ENCODE results near the gene PTAR1. TPM values are rescaled to one million over a fixed set of nuclear protein-coding genes. Genes with fewer than 3 reads are reported as not detected.

The PTAR1 gene
- total RNA-seq, 1 donor from 2014 or later = 76.8 TPM

- Histone ChIP-seq H3K4me1 (ENCODE audit: insufficient read depth, low read length) (peaks cover 4% of the 10 kb centered on the region), H3K9me3 (ENCODE audit: insufficient read depth, low read depth, low read length) (no peaks in the 10 kb centered on the region), H3K27me3 (ENCODE audit: insufficient read depth, low read length) (no peaks in the 10 kb centered on the region), H3K27ac (ENCODE audit: low read depth, low read length) (no peak overlapping the region), H3K79me2 (ENCODE audit: insufficient read depth, low read length) (peaks cover 84% of the 10 kb centered on the region), H3K36me3 (ENCODE audit: insufficient read depth, low read length) (peaks cover 7% of the 10 kb centered on the region), H3K4me2 (ENCODE audit: low read length) (no peak overlapping the region), H4K20me1 (ENCODE audit: insufficient read depth, low read length) (peaks cover 46% of the 10 kb centered on the region), H2AFZ (ENCODE audit: low read depth, low read length) (no peak overlapping the region), H3K4me3 (ENCODE audit: insufficient read depth, low read depth, low read length) (no peak overlapping the region), H3K9ac (ENCODE audit: low read length) (no peak overlapping the region)
- Mint-ChIP-seq H3K4me3 (ENCODE audit: unreplicated experiment) (no peak overlapping the region), H3K27ac (ENCODE audit: unreplicated experiment) (no peak overlapping the region), H3K27me3 (ENCODE audit: low read depth, unreplicated experiment) (no peaks in the 10 kb centered on the region), H3K9me3 (ENCODE audit: unreplicated experiment) (no peaks in the 10 kb centered on the region), H3K36me3 (ENCODE audit: low read depth, unreplicated experiment) (no peaks in the 10 kb centered on the region), H3K4me1 (ENCODE audit: low read depth, unreplicated experiment) (peaks cover 46% of the 10 kb centered on the region)
- FAIRE-seq = peak; percentile 5
- no peak for DNase-seq (ENCODE audit: low read depth)
- TF ChIP-seq EZH2 (IDR thresholded peaks at IDR 0.05; ENCODE audit: insufficient read depth, low read length) = no peak
- TF ChIP-seq CTCF (IDR thresholded peaks at IDR 0.05; ENCODE audit: insufficient read depth, low read depth, low read length) = no peak
Observed at GRCh38 chr9:69750085-69750484, 9.7 kb downstream of the PTAR1 start.

GRCh38 chr9:69748304-69748703 is 11.5 kb downstream of the PTAR1 start:
- Mint-ChIP-seq H3K27ac (ENCODE audit: unreplicated experiment) (peak overlapping the region; percentile 70), H3K4me3 (ENCODE audit: unreplicated experiment) (no peak overlapping the region), H3K36me3 (ENCODE audit: low read depth, unreplicated experiment) (peaks cover 2% of the 10 kb centered on the region), H3K4me1 (ENCODE audit: low read depth, unreplicated experiment) (peaks cover 54% of the 10 kb centered on the region), H3K9me3 (ENCODE audit: unreplicated experiment) (no peaks in the 10 kb centered on the region), H3K27me3 (ENCODE audit: low read depth, unreplicated experiment) (no peaks in the 10 kb centered on the region)
- TF ChIP-seq CTCF (IDR thresholded peaks at IDR 0.05; ENCODE audit: insufficient read depth, low read depth, low read length) (no peak), EZH2 (IDR thresholded peaks at IDR 0.05; ENCODE audit: insufficient read depth, low read length) (no peak)
- no peak for DNase-seq (ENCODE audit: low read depth)
- peaks cover 83% of the 10 kb centered on the region for H3K79me2 ChIP-seq (ENCODE audit: insufficient read depth, low read length)
- peaks cover 4% of the 10 kb centered on the region for H3K4me1 ChIP-seq (ENCODE audit: insufficient read depth, low read length)
- H3K4me2 ChIP-seq (ENCODE audit: low read length) = no peak overlapping the region
- H3K27ac ChIP-seq (ENCODE audit: low read depth, low read length) = no peak overlapping the region
- peaks cover 7% of the 10 kb centered on the region for H3K36me3 ChIP-seq (ENCODE audit: insufficient read depth, low read length)
- no peak overlapping the region for H3K4me3 ChIP-seq (ENCODE audit: insufficient read depth, low read depth, low read length)
- H4K20me1 ChIP-seq (ENCODE audit: insufficient read depth, low read length) = peaks cover 44% of the 10 kb centered on the region
- no peak overlapping the region for H3K9ac ChIP-seq (ENCODE audit: low read length)
- H3K27me3 ChIP-seq (ENCODE audit: insufficient read depth, low read length) = no peaks in the 10 kb centered on the region
- H3K9me3 ChIP-seq (ENCODE audit: insufficient read depth, low read depth, low read length) = no peaks in the 10 kb centered on the region
- FAIRE-seq = no peak
- no peak overlapping the region for H2AFZ ChIP-seq (ENCODE audit: low read depth, low read length)

GRCh38 chr9:69746859-69747560 is 12.8 kb downstream of the PTAR1 start:
- H3K9me3 ChIP-seq (ENCODE audit: insufficient read depth, low read depth, low read length) = no peaks in the 10 kb centered on the region
- peaks cover 2% of the 10 kb centered on the region for H3K36me3 Mint-ChIP-seq (ENCODE audit: low read depth, unreplicated experiment)
- no peaks in the 10 kb centered on the region for H3K9me3 Mint-ChIP-seq (ENCODE audit: unreplicated experiment)
- no peaks in the 10 kb centered on the region for H3K27me3 Mint-ChIP-seq (ENCODE audit: low read depth, unreplicated experiment)
- TF ChIP-seq EZH2 (IDR thresholded peaks at IDR 0.05; ENCODE audit: insufficient read depth, low read length) (no peak), CTCF (IDR thresholded peaks at IDR 0.05; ENCODE audit: insufficient read depth, low read depth, low read length) (no peak)
- H3K79me2 ChIP-seq (ENCODE audit: insufficient read depth, low read length) = peaks cover 83% of the 10 kb centered on the region
- peaks cover 42% of the 10 kb centered on the region for H4K20me1 ChIP-seq (ENCODE audit: insufficient read depth, low read length)
- H3K9ac ChIP-seq (ENCODE audit: low read length) = no peak overlapping the region
- H3K4me1 ChIP-seq (ENCODE audit: insufficient read depth, low read length) = peaks cover 4% of the 10 kb centered on the region
- DNase-seq (ENCODE audit: low read depth) (no peak), FAIRE-seq (peak; percentile 5)
- H2AFZ ChIP-seq (ENCODE audit: low read depth, low read length) = no peak overlapping the region
- peaks cover 7% of the 10 kb centered on the region for H3K36me3 ChIP-seq (ENCODE audit: insufficient read depth, low read length)
- H3K4me2 ChIP-seq (ENCODE audit: low read length) = no peak overlapping the region
- no peak overlapping the region for H3K4me3 Mint-ChIP-seq (ENCODE audit: unreplicated experiment)
- H3K27ac Mint-ChIP-seq (ENCODE audit: unreplicated experiment) = no peak overlapping the region
- H3K27me3 ChIP-seq (ENCODE audit: insufficient read depth, low read length) = no peaks in the 10 kb centered on the region
- no peak overlapping the region for H3K4me3 ChIP-seq (ENCODE audit: insufficient read depth, low read depth, low read length)
- no peak overlapping the region for H3K27ac ChIP-seq (ENCODE audit: low read depth, low read length)
- peaks cover 54% of the 10 kb centered on the region for H3K4me1 Mint-ChIP-seq (ENCODE audit: low read depth, unreplicated experiment)

All from astrocyte (in vitro differentiated cells and primary cell).